ENCODE data around the gene ZNF688.

The ZNF688 gene

DNA sequence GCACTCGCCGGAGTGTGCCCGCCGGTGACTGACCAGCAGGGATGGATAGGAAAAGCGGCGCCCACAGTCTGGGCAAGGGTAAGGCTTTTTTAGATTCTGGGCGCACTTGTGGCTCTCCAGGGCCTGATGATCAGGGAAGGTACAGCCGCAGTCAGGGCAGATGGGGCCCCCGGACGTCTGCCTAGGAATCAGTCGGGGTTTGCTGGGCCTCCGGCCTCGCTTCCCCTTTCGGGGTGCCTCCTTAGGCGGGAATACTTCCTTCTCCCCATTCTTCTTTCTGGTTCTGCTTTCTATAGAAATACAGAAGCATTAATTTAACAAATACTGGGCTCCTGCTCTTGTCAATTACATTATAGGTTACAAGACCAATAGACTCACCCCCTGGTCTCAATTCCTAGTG, 33.6 kb upstream of the ZNF688 start:
- DNase-seq (ENCODE audit: low spot score), result no peak
- Histone ChIP-seq H3K36me3 (ENCODE audit: low read depth) (peaks cover 52% of the 10 kb centered on the region), H3K27me3 (ENCODE audit: insufficient read depth, poor library complexity, severe bottlenecking) (no peaks in the 10 kb centered on the region), H3K27ac (ENCODE audit: poor library complexity, severe bottlenecking) (no peak overlapping the region), H3K4me3 (ENCODE audit: severe bottlenecking) (no peak overlapping the region), H3K4me1 (ENCODE audit: insufficient read depth, poor library complexity, severe bottlenecking) (no peaks in the 10 kb centered on the region), H3K9me3 (ENCODE audit: severe bottlenecking) (no peaks in the 10 kb centered on the region)
- ATAC-seq (ENCODE audit: low read depth), result no peak
- TF ChIP-seq, protein P1, sequence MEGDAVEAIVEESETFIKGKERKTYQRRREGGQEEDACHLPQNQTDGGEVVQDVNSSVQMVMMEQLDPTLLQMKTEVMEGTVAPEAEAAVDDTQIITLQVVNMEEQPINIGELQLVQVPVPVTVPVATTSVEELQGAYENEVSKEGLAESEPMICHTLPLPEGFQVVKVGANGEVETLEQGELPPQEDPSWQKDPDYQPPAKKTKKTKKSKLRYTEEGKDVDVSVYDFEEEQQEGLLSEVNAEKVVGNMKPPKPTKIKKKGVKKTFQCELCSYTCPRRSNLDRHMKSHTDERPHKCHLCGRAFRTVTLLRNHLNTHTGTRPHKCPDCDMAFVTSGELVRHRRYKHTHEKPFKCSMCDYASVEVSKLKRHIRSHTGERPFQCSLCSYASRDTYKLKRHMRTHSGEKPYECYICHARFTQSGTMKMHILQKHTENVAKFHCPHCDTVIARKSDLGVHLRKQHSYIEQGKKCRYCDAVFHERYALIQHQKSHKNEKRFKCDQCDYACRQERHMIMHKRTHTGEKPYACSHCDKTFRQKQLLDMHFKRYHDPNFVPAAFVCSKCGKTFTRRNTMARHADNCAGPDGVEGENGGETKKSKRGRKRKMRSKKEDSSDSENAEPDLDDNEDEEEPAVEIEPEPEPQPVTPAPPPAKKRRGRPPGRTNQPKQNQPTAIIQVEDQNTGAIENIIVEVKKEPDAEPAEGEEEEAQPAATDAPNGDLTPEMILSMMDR (IDR thresholded peaks at IDR 0.05; ENCODE audit: poor library complexity, severe bottlenecking), result no peak

DNA sequence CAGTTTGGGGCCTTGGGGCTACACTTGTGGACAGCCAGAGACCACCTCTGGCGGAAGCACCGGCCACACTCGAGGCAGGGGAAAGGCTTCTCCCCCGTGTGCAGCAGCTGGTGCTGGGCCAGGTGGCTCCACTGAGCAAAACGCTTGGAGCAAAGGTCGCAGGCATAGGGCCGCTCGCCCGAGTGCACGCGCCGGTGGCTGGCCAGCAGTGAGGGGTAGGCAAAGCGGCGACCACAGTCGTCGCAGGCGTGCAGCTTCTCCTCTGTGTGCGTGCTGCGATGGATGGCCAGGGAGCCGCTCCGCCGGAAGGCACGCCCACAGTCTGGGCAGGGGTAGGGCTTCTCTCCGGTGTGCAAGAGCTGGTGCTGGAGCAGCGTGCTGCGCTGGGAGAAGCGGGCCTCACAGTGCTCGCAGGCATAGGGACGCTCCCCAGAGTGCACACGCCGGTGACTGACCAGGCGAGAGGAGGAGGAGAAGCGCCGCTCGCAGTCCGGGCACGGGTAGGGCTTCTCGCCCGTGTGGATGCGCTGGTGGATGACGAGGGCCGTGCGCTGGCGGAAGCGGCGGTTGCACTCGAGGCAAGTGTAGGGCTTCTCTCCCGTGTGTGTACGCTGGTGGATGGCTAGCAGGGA, 32.9 kb upstream of the ZNF688 start:
- ATAC-seq (ENCODE audit: low read depth) (no peak), DNase-seq (ENCODE audit: low spot score) (no peak)
- no peak overlapping the region for H3K4me3 ChIP-seq (ENCODE audit: severe bottlenecking)
- H3K4me1 ChIP-seq (ENCODE audit: insufficient read depth, poor library complexity, severe bottlenecking), result no peaks in the 10 kb centered on the region
- no peaks in the 10 kb centered on the region for H3K9me3 ChIP-seq (ENCODE audit: severe bottlenecking)
- H3K27me3 ChIP-seq (ENCODE audit: insufficient read depth, poor library complexity, severe bottlenecking), result no peaks in the 10 kb centered on the region
- H3K36me3 ChIP-seq (ENCODE audit: low read depth), result peaks cover 52% of the 10 kb centered on the region
- TF ChIP-seq, protein P1 (IDR thresholded peaks at IDR 0.05; ENCODE audit: poor library complexity, severe bottlenecking), result no peak
- H3K27ac ChIP-seq (ENCODE audit: poor library complexity, severe bottlenecking), result no peak overlapping the region

DNA sequence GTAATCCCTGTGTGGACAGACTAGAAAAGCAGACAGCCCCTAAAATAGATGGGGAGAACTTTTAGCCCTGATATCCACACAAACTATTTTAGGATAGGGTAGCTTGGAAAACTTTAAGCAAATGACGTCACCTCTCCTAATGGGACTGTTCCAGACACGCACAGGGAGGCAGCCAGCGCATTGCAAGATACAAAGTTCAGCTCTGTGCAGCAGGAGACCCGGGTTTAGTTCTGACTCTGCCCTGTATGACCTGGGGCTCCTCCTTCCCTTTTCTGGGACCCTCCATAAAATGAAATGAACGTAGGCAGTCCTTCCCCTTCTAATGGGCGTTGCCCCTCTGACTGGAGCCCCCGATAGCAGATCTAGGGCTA, 32.4 kb upstream of the ZNF688 start:
- Histone ChIP-seq H3K4me1 (ENCODE audit: insufficient read depth, poor library complexity, severe bottlenecking) (no peaks in the 10 kb centered on the region), H3K4me3 (ENCODE audit: severe bottlenecking) (no peak overlapping the region), H3K9me3 (ENCODE audit: severe bottlenecking) (no peaks in the 10 kb centered on the region), H3K27me3 (ENCODE audit: insufficient read depth, poor library complexity, severe bottlenecking) (no peaks in the 10 kb centered on the region), H3K36me3 (ENCODE audit: low read depth) (peaks cover 52% of the 10 kb centered on the region), H3K27ac (ENCODE audit: poor library complexity, severe bottlenecking) (no peak overlapping the region)
- TF ChIP-seq, protein P1 (IDR thresholded peaks at IDR 0.05; ENCODE audit: poor library complexity, severe bottlenecking), result no peak
- no peak for ATAC-seq (ENCODE audit: low read depth)
- no peak for DNase-seq (ENCODE audit: low spot score)

DNA sequence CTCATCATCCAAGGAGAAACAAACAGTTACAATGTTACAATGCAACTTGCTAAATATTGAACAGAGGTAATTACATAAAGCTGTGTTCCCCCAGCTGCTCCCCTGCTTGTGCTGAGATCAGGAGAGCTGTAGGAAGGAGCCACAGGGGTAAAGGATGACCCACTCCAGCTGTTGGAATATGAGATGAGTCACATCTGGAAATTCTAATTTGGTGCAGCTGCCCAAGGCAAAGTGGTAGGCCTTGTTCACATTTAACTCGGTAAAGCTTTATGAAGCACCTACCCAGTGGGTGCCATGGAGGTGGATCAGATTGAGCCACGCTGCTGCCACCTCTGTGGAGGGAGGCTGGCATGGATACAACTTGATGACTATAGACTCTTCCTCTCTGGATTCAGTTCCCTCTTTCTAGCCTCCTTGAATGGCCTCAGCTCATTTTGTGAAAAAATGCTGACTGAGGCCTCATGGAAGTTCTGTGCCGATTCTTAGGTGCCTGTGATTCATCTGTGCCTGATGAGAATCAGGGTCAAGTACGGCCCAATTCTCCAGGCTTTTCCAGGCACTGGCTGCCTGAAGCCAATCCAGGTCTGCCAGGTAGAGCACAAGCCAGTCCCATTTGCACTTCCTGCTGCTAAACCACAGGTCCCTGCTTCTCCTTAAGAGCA, 31.2 kb upstream of the ZNF688 start:
- DNase-seq (ENCODE audit: low spot score) (no peak), ATAC-seq (ENCODE audit: low read depth) (peak; percentile 32; the same call in 1 of the 3 replicates)
- H3K36me3 ChIP-seq (ENCODE audit: low read depth), result peaks cover 42% of the 10 kb centered on the region
- H3K4me3 ChIP-seq (ENCODE audit: severe bottlenecking), result no peak overlapping the region
- H3K27ac ChIP-seq (ENCODE audit: poor library complexity, severe bottlenecking), result no peak overlapping the region
- H3K9me3 ChIP-seq (ENCODE audit: severe bottlenecking), result no peaks in the 10 kb centered on the region
- no peaks in the 10 kb centered on the region for H3K27me3 ChIP-seq (ENCODE audit: insufficient read depth, poor library complexity, severe bottlenecking)
- TF ChIP-seq, protein P1 (IDR thresholded peaks at IDR 0.05; ENCODE audit: poor library complexity, severe bottlenecking), result no peak
- no peaks in the 10 kb centered on the region for H3K4me1 ChIP-seq (ENCODE audit: insufficient read depth, poor library complexity, severe bottlenecking)

DNA sequence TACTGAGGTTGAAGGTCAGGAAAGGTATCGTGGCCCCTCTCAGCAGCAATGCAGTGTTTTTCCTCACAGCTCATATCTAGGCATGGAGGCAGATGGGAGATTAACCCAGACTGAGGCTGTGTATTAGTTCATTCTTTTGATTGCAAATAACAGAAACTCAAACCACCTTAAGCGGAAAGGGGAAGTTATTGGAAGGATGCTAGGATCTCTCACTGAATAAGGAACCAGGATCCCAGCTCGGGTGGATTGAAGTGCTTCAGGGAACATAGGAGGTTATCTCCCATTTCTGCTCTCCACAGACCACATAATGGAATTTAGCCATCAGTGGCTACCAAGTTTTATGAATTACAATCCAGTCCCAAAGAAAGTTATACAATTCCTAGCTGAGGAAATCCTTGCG, 30.5 kb upstream of the ZNF688 start:
- ATAC-seq (ENCODE audit: low read depth) (no peak), DNase-seq (ENCODE audit: low spot score) (no peak)
- no peak overlapping the region for H3K4me3 ChIP-seq (ENCODE audit: severe bottlenecking)
- H3K27ac ChIP-seq (ENCODE audit: poor library complexity, severe bottlenecking), result no peak overlapping the region
- H3K4me1 ChIP-seq (ENCODE audit: insufficient read depth, poor library complexity, severe bottlenecking), result no peaks in the 10 kb centered on the region
- H3K27me3 ChIP-seq (ENCODE audit: insufficient read depth, poor library complexity, severe bottlenecking), result no peaks in the 10 kb centered on the region
- peaks cover 38% of the 10 kb centered on the region for H3K36me3 ChIP-seq (ENCODE audit: low read depth)
- H3K9me3 ChIP-seq (ENCODE audit: severe bottlenecking), result no peaks in the 10 kb centered on the region
- TF ChIP-seq, protein P1 (IDR thresholded peaks at IDR 0.05; ENCODE audit: poor library complexity, severe bottlenecking), result no peak

Data from RWPE2 (cell line).